NCI-H1048 (cell line): Measurements from ENCODE around the gene RNU5D-1.
"Not testable (repeated sequence)": the region's sequence is repeated elsewhere in the genome, so short reads cannot be mapped to it uniquely, and the experiment has no call there.

ENCODE experiments used
- DNase-seq: peaks from one replicate; lab custom pipeline; 2025; lab: John Stamatoyannopoulos, UW

The RNU5D-1 gene

DNA sequence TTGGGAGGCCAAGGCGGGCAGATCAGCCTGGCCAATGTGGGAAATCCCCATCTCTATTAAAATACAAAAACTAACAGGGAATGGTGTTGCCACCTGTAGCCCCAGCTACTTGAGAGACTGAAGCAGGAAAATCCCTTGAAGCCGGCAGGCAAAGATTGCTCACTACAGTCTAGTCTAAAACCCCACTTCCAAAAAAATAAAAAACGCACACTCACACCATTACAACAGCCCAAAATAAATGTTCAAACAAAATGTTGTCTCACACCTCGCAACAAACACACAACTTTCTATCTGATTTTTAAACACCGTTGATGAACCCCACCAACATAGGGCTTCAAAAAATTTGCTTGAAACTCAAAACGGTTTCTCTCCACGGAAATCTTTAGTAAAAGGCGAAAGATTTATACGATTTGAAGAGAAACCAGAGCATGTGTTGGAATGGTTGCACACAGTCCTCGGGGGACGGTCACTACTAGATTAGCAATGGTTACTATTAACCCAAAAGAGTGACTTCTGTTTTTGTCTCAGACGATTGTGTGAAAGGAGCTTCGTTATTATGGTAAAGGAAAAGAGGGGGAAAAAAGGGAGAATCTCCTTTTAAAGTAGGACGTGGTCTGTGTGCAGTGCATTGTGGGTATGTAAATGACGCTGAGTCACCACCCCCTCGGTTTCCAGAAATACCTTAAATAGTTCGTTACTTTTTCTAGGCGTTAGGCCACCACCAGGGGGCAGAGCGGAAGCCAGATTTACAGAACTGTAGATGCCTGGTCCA lies at the start of gene RNU5D-1:
Gene RNU5D-1, minus strand, starts transcription at position 430 of the 772 bp plus-strand sequence.
- peak; percentile 95 for DNase-seq

- no peak for DNase-seq
Measured at GRCh38 chr1:44780583-44781121, 49.7 kb upstream of the RNU5D-1 start.

DNA sequence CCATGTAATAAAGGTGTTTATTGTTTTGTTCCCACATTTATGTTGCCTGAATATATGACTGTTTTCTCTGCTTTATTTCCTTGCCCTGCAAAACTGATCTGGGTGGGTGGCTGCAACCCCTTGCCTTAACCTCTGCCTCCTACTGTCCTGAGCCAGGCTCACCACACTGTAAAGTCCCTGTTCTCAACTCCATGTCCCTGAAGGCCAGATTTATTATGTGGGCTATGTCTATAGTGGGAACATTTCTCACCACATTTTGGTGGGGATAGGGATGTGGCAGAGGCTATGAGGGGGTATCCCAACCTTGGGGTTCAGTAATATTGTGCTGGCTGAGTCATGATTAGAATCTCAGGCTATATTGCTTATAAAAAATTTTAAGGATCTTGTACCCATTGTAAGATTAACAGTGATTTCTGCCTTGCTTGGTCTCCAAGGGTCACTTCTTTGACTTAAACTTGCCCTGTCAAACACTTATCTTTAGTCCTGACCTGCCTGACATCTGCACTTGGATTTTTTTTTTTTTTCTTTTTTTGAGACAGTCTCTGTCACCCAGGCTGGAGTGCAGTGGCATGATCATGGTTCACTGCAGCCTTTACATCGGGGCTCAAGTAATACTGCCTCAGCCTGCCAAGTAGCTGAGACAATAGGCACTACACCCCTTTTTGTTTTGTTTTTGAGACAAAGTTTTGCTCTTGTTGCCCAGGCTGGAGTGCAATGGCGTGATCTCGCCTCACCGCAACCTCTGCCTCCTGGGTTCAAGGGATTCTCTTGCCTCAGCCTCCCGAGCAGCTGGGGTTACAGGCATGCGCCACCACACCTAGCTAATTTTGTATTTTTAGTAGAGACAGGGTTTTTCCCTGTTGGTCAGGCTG lies 48.0 kb upstream of the RNU5D-1 start:
- no peak for DNase-seq

DNA sequence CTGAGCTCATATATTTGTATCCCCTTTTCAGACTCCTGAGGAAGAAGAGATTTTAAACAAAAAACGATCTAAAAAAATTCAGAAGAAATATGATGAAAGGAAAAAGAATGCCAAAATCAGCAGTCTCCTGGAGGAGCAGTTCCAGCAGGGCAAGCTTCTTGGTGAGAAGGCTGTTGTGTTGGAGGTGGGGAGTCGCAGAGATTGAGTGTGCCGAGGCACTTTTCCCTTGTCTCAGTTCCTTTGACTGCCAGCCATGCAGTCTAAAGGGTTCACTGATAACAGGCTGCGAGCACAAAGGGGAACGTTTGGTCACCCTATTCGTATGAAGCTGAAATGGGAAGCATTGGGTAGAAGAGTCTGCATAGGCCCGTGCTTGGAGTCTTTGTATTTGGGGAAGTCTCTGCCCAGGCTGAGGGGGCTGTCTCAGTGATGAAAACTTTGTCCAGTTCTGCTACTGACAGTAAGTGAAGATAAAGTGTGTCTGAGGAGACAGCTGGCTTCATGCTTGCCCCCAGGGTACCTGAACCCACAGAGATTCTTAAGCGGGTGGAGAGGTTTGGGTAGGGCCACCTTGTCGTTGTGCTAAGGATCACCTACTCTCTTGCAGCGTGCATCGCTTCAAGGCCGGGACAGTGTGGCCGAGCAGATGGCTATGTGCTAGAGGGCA lies 47.1 kb upstream of the RNU5D-1 start:
- no peak for DNase-seq

DNA sequence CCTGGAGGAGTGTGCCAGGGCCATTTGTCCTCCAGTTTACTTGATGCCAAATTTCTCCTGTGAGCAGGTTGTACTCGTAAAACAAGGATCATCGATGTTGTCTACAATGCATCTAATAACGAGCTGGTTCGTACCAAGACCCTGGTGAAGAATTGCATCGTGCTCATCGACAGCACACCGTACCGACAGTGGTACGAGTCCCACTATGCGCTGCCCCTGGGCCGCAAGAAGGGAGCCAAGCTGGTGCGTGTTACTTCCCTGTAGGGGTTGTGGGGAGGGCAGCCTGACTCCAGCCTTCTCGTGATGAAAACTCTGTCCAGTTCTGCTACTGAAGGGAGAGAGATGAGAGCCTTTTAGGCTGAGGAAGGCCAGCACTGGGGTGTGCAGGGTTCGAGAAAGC lies 46.6 kb upstream of the RNU5D-1 start:
- no peak for DNase-seq

DNA sequence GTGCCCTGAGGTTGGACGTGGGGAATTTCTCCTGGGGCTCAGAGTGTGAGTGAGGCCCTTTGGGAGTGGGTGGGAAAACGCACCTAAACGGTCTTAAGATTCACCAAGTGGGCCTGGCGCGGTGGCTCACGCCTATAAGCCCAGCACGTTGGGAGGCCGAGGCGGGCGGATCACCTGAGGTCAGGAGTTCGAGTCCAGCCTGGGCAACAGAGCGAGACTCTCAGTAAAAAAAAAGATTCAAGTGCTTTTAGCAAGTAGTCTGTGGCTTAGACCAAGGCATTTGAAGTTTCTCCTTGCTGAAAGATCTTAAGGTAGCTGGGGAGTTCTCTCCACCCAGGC lies 45.7 kb upstream of the RNU5D-1 start:
- no peak for DNase-seq

- no peak for DNase-seq
Measured at GRCh38 chr1:44775930-44776729, 45.2 kb upstream of the RNU5D-1 start.

- peak; percentile 89 for DNase-seq
Measured at GRCh38 chr1:44775078-44775929, 44.3 kb upstream of the RNU5D-1 start, which contains the start of gene RPS8. TSS of gene RPS8 (plus strand) at chr1:44775540. CDS start at chr1:44775597, 57 bp downstream.

DNA sequence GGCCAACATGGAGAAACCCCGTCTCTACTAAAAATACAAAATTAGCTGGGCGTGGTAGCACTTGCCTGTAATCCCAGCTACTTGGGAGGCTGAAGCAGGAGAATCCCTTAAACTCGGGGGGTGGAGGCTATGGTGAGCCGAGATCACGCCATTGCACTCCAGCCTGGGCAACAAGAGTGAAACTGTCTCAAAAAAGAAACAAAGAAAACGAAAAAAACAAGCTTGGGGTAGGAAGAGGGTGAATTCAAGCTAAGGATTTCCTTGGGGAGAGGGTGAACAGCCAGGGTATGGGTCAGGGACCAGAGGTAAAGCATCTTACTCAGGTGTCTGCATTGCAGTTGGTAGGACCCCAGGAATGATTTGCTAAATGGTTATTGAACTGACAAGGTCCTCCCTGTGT lies 35.5 kb upstream of the RNU5D-1 start:
- DNase-seq: not testable (repeated sequence)

- DNase-seq: no peak
Measured at GRCh38 chr1:44760876-44761275, 29.9 kb upstream of the RNU5D-1 start.

DNA sequence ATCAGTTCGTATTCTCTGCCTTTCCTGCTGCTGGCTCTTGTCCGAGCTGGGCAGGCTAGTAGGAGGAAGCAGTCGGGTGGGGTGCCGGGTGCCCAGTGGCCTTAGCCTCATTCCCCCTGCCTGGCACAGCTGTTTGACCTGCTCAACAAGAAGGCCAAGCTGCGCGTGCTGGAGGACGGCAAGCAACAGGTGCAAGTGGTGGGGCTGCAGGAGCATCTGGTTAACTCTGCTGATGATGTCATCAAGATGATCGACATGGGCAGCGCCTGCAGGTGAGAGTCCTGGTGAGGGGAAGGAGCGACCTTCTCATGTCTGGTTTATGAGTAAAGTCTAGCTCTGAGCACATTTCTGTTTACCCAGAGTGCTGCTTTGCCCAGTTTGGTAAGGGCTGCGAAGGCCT lies 28.1 kb upstream of the RNU5D-1 start:
- no peak for DNase-seq

DNA sequence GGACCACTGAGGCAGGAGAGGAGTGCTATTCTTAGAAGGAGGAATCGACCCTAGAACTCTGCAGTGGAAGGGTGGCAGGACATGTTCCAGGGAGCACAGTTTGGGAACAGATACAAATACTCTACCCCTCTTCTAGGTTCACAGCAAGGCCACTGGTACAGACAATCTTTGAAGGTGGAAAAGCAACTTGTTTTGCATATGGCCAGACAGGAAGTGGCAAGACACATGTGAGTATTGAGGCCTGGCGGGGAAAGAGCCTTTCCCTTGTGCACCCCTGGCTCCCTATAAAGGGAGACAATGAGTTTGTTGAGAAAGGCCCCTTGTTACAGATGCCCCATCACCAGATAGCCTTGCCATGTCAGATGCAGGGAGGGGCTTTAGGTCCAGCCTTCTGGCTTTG lies 26.4 kb upstream of the RNU5D-1 start:
- no peak for DNase-seq

- DNase-seq: no peak
Measured at GRCh38 chr1:44747878-44748277, 16.9 kb upstream of the RNU5D-1 start.

- no peak for DNase-seq
Measured at GRCh38 chr1:44743211-44743610, 12.2 kb upstream of the RNU5D-1 start.

GRCh38 chr1:44740179-44740617 lies 9.2 kb upstream of the RNU5D-1 start:
- DNase-seq: no peak

DNA sequence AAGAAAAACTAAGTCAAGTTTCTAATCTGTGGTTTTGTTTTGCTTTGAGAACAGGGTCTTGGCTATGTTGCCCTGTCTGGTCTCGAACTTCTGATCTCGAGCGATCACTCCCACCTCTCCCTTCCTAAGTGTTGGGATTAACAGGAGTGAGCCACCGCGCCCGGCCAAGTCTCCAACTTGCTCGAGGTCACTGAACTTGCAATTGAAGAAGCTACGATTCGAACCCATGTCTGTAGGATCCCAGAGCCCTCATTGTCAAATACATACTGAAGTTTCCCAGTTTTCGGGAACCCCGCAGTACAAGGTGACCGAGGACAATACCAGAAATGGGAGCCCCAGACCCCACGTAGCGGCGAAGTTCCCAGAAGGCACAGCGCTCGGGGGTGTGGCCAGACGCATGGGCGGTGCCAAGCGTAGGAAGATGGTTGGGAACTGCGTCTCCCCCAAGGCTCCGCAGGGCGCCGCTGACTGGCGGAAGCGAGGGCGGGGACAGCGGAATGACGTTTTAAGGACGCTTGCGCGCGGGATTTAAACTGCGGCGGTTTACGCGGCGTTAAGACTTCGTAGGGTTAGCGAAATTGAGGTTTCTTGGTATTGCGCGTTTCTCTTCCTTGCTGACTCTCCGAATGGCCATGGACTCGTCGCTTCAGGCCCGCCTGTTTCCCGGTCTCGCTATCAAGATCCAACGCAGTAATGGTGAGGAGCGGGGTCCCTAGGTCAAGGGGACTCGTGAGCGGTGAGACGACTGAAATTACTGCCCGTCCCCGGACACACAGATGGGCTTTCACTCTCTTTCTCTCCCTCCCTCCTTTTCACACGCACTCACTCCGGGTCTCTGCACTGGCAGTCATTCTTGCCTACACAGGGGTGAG lies 8.6 kb upstream of the RNU5D-1 start, which contains the start of gene KIF2C:
Gene KIF2C, plus strand, starts transcription at position 531 of the 872 bp plus-strand sequence. Its CDS starts 96 bp downstream, at position 627.
- DNase-seq: peak; percentile 96

DNA sequence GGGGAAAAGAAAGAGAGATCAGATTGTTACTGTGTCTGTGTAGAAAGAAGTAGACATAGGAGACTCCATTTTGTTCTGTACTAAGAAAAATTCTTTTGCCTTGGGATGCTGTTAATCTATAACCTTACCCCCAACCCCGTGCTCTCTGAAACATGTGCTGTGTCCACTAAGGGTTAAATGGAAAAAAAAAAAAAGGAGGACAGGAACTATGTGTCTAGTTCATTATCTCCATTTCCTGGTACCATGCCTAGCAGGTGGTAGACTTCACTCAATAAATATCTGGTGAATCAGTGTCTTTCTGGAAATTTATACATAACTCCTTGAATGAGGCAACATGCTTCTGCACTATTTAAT lies 8.0 kb upstream of the RNU5D-1 start:
- DNase-seq: not testable (repeated sequence)

DNA sequence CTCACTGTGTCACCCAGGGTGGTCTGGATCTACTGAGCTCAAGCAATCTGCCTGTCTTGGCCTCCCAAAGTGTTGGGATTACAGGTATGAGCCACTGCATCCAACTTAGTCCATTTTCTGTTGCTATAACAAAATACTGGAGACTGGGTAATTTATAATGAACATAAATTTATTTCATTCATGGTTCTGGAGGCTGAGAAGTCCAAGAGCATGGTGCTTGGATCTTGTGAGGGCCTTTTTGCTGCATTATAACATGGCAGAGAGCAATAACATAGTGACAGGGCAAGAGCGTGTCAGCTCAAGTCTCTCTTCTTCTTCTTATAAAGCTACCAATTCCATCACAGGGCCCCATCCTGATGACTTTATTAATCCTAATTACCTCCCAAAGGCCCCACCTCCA lies 5.0 kb upstream of the RNU5D-1 start:
- DNase-seq: no peak

GRCh38 chr1:44733784-44734183 lies 2.8 kb upstream of the RNU5D-1 start:
- no peak for DNase-seq
